DMS53 (cell line): Measurements from ENCODE around the gene NEO1.
A peak's percentile ranks its signal among the peaks of the same experiment; 100 is the strongest.
"Not testable (repeated sequence)": the region's sequence is repeated elsewhere in the genome, so short reads cannot be mapped to it uniquely, and the experiment has no call there.

Source experiments
- DNase-seq: peaks from one replicate; lab custom pipeline; 2025; lab: John Stamatoyannopoulos, UW

Gene NEO1

GRCh38 chr15:73258271-73259108, 206.2 kb downstream of the NEO1 start:
- no peak for DNase-seq

- peak; percentile 76 for DNase-seq
These were observed 212.6 kb downstream of the NEO1 start for GRCh38 chr15:73264881-73265280.

- peak; percentile 75 for DNase-seq
These were observed 213.4 kb downstream of the NEO1 start for GRCh38 chr15:73265536-73266153.

- DNase-seq = no peak
These were observed 216.2 kb downstream of the NEO1 start for GRCh38 chr15:73268457-73268856.

- DNase-seq = no peak
These were observed 218.3 kb downstream of the NEO1 start for GRCh38 chr15:73270366-73271097.

GRCh38 chr15:73273181-73274002, 221.1 kb downstream of the NEO1 start:
- DNase-seq = peak; percentile 73

- no peak for DNase-seq
These were observed 223.6 kb downstream of the NEO1 start for GRCh38 chr15:73275862-73276261.

GRCh38 chr15:73282567-73283365, 230.5 kb downstream of the NEO1 start:
- no peak for DNase-seq

- DNase-seq = no peak
These were observed 231.2 kb downstream of the NEO1 start for GRCh38 chr15:73283366-73283962.

- DNase-seq = peak; percentile 8
These were observed 231.9 kb downstream of the NEO1 start for GRCh38 chr15:73284090-73284716.

- DNase-seq = no peak
These were observed 234.0 kb downstream of the NEO1 start for GRCh38 chr15:73286311-73286710.

GRCh38 chr15:73287019-73287418, 234.8 kb downstream of the NEO1 start:
- DNase-seq = no peak

GRCh38 chr15:73291441-73291840, 239.2 kb downstream of the NEO1 start:
- no peak for DNase-seq

- DNase-seq = peak; percentile 16
These were observed 241.5 kb downstream of the NEO1 start for GRCh38 chr15:73293773-73294172.

- no peak for DNase-seq
These were observed 243.5 kb downstream of the NEO1 start for GRCh38 chr15:73295630-73296286.

GRCh38 chr15:73296609-73297353, 244.5 kb downstream of the NEO1 start:
- DNase-seq = no peak

GRCh38 chr15:73298522-73299245, 246.4 kb downstream of the NEO1 start:
- DNase-seq = no peak

GRCh38 chr15:73300286-73300685, 248.0 kb downstream of the NEO1 start:
- DNase-seq = not testable (repeated sequence)
